Neural cell (in vitro differentiated cells): ENCODE measurements around the gene EIF2B2. TPM values are rescaled to one million over a fixed set of nuclear protein-coding genes. Genes with fewer than 3 reads are reported as not detected.
A peak's percentile ranks its signal among the peaks of the same experiment; 100 is the strongest.

ENCODE experiments used
- H2AFZ ChIP-seq: fragments of 200-600, 300-800 bp; sonication (generic), shearing (Covaris generic); 2 replicates; pipeline ENCODE4 v1.6.0; 2014; ENCODE audit warnings: low read depth, mild to moderate bottlenecking, antibody characterized with exemption, low read length, moderate library complexity
- H3F3A ChIP-seq: fragments of 200-600 bp; shearing (Covaris generic); 2 replicates; pipeline ENCODE4 v1.6.1; 2016; ENCODE audit warnings: mild to moderate bottlenecking, moderate library complexity, mixed read lengths, antibody characterized with exemption, low read length; ENCODE audit not compliant: insufficient read depth, poor library complexity, severe bottlenecking
- H3K27ac ChIP-seq: fragments of 200-600, 300-800 bp; sonication (generic), shearing (Covaris generic); 2 replicates; pipeline ENCODE4 v1.5.1; 2014; ENCODE audit warnings: mild to moderate bottlenecking, low read length, moderate library complexity
- H3K27me3 ChIP-seq: fragments of 300-800, 200-600 bp; sonication (generic), shearing (Covaris generic); 2 replicates; pipeline ENCODE4 v1.6.0; 2014; ENCODE audit warnings: mild to moderate bottlenecking, low read depth, low read length, moderate library complexity; ENCODE audit not compliant: insufficient read depth
- H3K36me3 ChIP-seq: fragments of 300-800, 200-600 bp; sonication (generic), shearing (Covaris generic); 2 replicates; pipeline ENCODE4 v1.5.1; 2014; ENCODE audit warnings: mild to moderate bottlenecking, antibody characterized with exemption, low read length, moderate library complexity; ENCODE audit not compliant: insufficient read depth
- H3K4me2 ChIP-seq: fragments of 300-800, 200-600 bp; sonication (generic), shearing (Covaris generic); 2 replicates; pipeline ENCODE4 v1.6.0; 2014; ENCODE audit warnings: mild to moderate bottlenecking, low read length
- H3K4me3 ChIP-seq: fragments of 300-800, 200-600 bp; sonication (generic), shearing (Covaris generic); 2 replicates; pipeline ENCODE4 v1.5.1; 2014; ENCODE audit warnings: mild to moderate bottlenecking, low read length, moderate library complexity
- H3K79me2 ChIP-seq: fragments of 200-600 bp; shearing (Covaris generic); replicated peaks from 2 replicates; pipeline ENCODE4 v1.6.0; 2014; ENCODE audit warnings: mild to moderate bottlenecking, low read length, moderate library complexity; ENCODE audit not compliant: insufficient read depth
- H3K9ac ChIP-seq: fragments of 300-800, 200-600 bp; sonication (generic), shearing (Covaris generic); 2 replicates; pipeline ENCODE4 v1.6.1; 2016; ENCODE audit warnings: mild to moderate bottlenecking, low read length, mixed read lengths
- H3K9me2 ChIP-seq: fragments of 200-600 bp; shearing (Covaris generic); 2 replicates; pipeline ENCODE4 v1.6.1; 2016; ENCODE audit warnings: mild to moderate bottlenecking, low read length, mixed read lengths; ENCODE audit not compliant: insufficient read depth
- H3K9me3 ChIP-seq: fragments of 200-600, 300-800 bp; sonication (generic), shearing (Covaris generic); 2 replicates; pipeline ENCODE4 v1.6.1; 2016; ENCODE audit warnings: mild to moderate bottlenecking, mixed run types, low read length, moderate library complexity, mixed read lengths
- H4K20me1 ChIP-seq: fragments of 200-600 bp; shearing (Covaris generic); 2 replicates; pipeline ENCODE4 v1.6.1; 2016; ENCODE audit warnings: mild to moderate bottlenecking, mixed run types; ENCODE audit not compliant: insufficient read depth
- CTCF ChIP-seq: fragments of 450-650 bp; IDR thresholded peaks from 2 replicates; pipeline ENCODE4 v1.5.1; 2014; ENCODE audit warnings: antibody characterized with exemption, mild to moderate bottlenecking, moderate library complexity; ENCODE audit not compliant: poor library complexity, severe bottlenecking
- EP300 ChIP-seq: fragments of 450-650 bp; conservative IDR thresholded peaks from 2 replicates; pipeline ENCODE4 v1.6.1; 2014; ENCODE audit warnings: antibody characterized with exemption, mild to moderate bottlenecking, moderate library complexity; ENCODE audit not compliant: poor library complexity, severe bottlenecking
- EZH2 ChIP-seq: fragments of 200-600, 300-800 bp; shearing (Covaris generic), sonication (generic); IDR thresholded peaks from 2 replicates; pipeline ENCODE4 v1.6.1; 2014; ENCODE audit warnings: antibody characterized with exemption, low read length, borderline replicate concordance, mild to moderate bottlenecking; ENCODE audit not compliant: insufficient read depth, poor library complexity, severe bottlenecking
- MXI1 ChIP-seq: fragments of 450-650 bp; conservative IDR thresholded peaks from 2 replicates; pipeline ENCODE4 v1.6.1; 2014; ENCODE audit warnings: antibody characterized with exemption, mild to moderate bottlenecking; ENCODE audit not compliant: poor library complexity, severe bottlenecking
- POLR2AphosphoS5 ChIP-seq: IDR thresholded peaks from 2 replicates; pipeline ENCODE4 v1.6.1; 2012
- RAD21 ChIP-seq: fragments of 450-650 bp; conservative IDR thresholded peaks from 2 replicates; pipeline ENCODE4 v1.6.1; 2014; ENCODE audit warnings: antibody characterized with exemption, mild to moderate bottlenecking, moderate library complexity
- SMC3 ChIP-seq: fragments of 450-650 bp; conservative IDR thresholded peaks from 2 replicates; pipeline ENCODE4 v1.6.1; 2014; ENCODE audit warnings: antibody characterized with exemption, mild to moderate bottlenecking, moderate library complexity; ENCODE audit not compliant: poor library complexity
- TAF1 ChIP-seq: IDR thresholded peaks from 2 replicates; pipeline ENCODE4 v1.6.1; 2012; ENCODE audit warnings: low read depth
- polyA minus RNA-seq: library from RNA; depleted of rRNA, polyadenylated mRNA; stranded (reverse); fragments of >200 nt; gene quantifications from 2 replicates; pipeline ENCODE4 v1.2.3, GENCODE V29; 2014
- polyA plus RNA-seq: library from polyadenylated mRNA; depleted of rRNA; stranded (reverse); fragments of >200 nt; gene quantifications from 2 replicates; pipeline ENCODE4 v1.2.3, GENCODE V29; 2014
- TF ChIP-seq, protein P1 (sequence below): IDR thresholded peaks from 2 replicates; pipeline ENCODE4 v1.6.1; 2012; ENCODE audit warnings: borderline replicate concordance

EIF2B2 gene
- polyA plus RNA-seq: 43.1 and 59.0 TPM in 2 replicates
- polyA minus RNA-seq: 26.8 and 33.9 TPM in 2 replicates

DNA sequence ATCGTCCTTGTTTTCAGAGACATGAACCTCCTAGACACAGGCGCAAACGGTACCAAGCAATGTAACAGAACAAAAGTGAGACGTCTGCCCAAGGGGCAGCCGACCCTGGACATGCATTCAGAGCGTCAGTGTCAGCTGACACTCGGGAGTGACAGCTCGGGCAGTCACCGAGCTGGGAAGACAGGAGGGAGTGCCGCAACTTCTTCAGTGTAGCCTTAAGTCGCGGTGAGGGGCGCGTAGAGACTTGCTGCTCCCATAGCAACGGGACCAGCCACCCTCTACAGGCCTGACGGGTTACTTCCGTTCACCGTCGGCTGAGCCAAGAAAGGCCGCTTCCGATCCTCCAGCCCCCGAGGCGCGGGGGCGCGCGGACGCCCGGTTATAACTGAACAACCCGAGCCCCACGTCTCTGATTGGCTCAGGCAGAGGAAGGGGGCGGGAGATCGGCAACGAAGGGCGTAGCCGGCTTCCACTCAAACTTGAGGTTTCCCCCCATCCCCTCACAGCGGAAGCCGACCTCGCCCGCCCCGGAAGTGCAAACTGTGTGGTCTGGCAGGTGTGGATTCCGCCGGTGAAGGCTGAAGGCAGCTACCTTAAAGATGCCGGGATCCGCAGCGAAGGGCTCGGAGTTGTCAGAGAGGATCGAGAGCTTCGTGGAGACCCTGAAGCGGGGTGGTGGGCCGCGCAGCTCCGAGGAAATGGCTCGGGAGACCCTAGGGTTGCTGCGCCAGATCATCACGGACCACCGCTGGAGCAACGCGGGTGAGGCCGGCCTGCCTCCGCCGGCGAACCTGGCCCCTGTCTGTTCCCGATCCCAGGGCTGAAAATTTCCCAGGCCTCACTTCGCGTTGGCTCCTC, at the start of gene EIF2B2:
Gene EIF2B2, plus strand, starts transcription at position 530 of the 858 bp plus-strand sequence. Its CDS starts 70 bp downstream, at position 600.
- Histone ChIP-seq H3K9ac (peak within 1 kb of the TSS; percentile 81), H2AFZ (peak within 1 kb of the TSS; percentile 93), H4K20me1 (no peaks in the 10 kb centered on the region), H3K27ac (peak within 1 kb of the TSS; percentile 83), H3K36me3 (no peaks in the 10 kb centered on the region), H3K9me2 (no peaks in the 10 kb centered on the region), H3K4me2 (peak within 1 kb of the TSS; percentile 89), H3K4me3 (peak within 1 kb of the TSS; percentile 96), H3K27me3 (no peaks in the 10 kb centered on the region), H3K79me2 (peaks cover 16% of the 10 kb centered on the region), H3K9me3 (no peaks in the 10 kb centered on the region), H3F3A (peaks cover 6% of the 10 kb centered on the region)
- TF ChIP-seq SMC3 (peak; percentile 36), EP300 (peak; percentile 61), MXI1 (peak; percentile 93), POLR2AphosphoS5 (peak; percentile 82), CTCF (peak; percentile 61), EZH2 (no peak), TAF1 (no peak), RAD21 (peak; percentile 53)
- TF ChIP-seq, protein P1, sequence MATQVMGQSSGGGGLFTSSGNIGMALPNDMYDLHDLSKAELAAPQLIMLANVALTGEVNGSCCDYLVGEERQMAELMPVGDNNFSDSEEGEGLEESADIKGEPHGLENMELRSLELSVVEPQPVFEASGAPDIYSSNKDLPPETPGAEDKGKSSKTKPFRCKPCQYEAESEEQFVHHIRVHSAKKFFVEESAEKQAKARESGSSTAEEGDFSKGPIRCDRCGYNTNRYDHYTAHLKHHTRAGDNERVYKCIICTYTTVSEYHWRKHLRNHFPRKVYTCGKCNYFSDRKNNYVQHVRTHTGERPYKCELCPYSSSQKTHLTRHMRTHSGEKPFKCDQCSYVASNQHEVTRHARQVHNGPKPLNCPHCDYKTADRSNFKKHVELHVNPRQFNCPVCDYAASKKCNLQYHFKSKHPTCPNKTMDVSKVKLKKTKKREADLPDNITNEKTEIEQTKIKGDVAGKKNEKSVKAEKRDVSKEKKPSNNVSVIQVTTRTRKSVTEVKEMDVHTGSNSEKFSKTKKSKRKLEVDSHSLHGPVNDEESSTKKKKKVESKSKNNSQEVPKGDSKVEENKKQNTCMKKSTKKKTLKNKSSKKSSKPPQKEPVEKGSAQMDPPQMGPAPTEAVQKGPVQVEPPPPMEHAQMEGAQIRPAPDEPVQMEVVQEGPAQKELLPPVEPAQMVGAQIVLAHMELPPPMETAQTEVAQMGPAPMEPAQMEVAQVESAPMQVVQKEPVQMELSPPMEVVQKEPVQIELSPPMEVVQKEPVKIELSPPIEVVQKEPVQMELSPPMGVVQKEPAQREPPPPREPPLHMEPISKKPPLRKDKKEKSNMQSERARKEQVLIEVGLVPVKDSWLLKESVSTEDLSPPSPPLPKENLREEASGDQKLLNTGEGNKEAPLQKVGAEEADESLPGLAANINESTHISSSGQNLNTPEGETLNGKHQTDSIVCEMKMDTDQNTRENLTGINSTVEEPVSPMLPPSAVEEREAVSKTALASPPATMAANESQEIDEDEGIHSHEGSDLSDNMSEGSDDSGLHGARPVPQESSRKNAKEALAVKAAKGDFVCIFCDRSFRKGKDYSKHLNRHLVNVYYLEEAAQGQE: peak; percentile 34

DNA sequence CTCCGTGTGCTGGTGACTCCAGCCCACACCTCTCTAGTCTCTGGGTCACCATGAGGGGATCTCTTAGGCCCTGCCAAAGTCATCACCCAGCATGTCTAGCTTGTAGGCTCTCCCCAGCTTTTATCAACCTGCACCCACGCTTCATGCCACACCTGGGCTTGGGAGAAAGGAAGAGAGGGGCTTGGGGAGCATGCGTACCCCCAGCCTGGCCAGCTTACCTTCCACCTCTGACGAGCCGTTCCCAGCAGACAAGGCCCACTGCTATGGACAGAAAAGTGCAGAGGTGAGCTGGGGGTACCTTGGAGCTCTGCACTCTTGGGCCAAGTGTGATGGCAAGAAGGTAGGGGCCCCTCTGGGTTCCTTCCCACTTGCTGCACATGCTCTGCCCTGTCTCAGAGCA, 49.0 kb upstream of the EIF2B2 start:
- Histone ChIP-seq H3K36me3 (no peaks in the 10 kb centered on the region), H2AFZ (no peak overlapping the region), H4K20me1 (no peaks in the 10 kb centered on the region), H3F3A (no peaks in the 10 kb centered on the region), H3K27me3 (peaks cover 14% of the 10 kb centered on the region), H3K27ac (no peak overlapping the region), H3K9me2 (no peaks in the 10 kb centered on the region), H3K79me2 (no peaks in the 10 kb centered on the region), H3K4me3 (no peak overlapping the region), H3K9me3 (no peaks in the 10 kb centered on the region), H3K4me2 (no peak overlapping the region), H3K9ac (no peak overlapping the region)
- TF ChIP-seq EP300 (no peak), POLR2AphosphoS5 (no peak), EZH2 (no peak), MXI1 (no peak), SMC3 (no peak), TAF1 (no peak), RAD21 (no peak), CTCF (no peak)
- TF ChIP-seq, protein P1: no peak
